ENCODE measurements around the gene HAUS3. TPM values are rescaled to one million over a fixed set of nuclear protein-coding genes. Genes with fewer than 3 reads are reported as not detected.

Gene HAUS3
- total RNA-seq, 1 experiment from 2014 or later = 11.2 TPM

DNA sequence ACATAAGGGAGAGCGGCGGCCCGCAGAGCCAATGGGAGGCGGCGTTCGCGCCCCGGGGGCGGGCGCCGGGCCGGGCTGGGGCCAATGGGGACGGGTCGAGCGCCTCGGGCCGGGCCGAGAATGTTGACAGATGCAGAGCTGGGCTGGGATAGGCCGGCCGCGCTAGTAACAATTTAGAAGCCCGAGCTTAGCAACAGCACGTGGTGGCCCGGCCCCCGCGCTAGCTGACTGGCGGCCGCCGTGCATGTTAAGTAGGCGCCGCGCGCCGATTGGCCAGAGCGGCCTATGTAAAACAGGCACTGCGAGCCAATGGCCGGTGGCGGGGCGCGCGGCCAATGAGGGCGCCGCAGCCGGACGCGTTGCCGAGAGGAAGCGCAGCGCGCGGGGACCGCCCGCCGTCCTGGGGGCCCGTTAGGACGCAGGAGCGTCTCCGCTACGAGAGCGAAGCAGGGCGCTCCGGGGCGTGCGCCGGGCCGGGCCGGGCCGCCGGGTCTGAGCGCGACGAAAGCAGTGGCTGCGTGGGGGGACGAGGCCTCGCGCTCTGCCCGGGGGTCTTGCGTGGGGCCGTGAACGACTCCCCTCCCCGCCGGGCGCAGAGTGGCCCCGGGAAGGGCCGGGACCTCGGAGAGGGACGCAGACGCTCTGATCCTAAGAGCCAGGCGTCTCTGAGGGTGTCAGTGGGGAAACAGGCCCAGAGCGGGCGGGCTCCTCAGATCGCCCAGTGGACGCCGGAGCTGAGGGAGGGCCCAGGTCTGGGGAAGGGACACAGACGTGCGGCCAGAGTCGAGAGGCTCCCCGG lies 20.4 kb upstream of the HAUS3 start:
- no peaks in the 10 kb centered on the region for H3K9me3 ChIP-seq (ENCODE audit: control insufficient read depth, insufficient read depth, low read depth, low read length)
- TSS peak; percentile 86 for BruUV-seq (replicated peaks)
- peak; percentile 54; the same call in 1 of the 2 replicates for TF ChIP-seq SIN3A (IDR thresholded peaks at IDR 0.05; ENCODE audit: borderline replicate concordance, insufficient read depth, low read depth, low read length)
- no peak for TF ChIP-seq CTCF (IDR thresholded peaks at IDR 0.05)
- no peak for TF ChIP-seq TCF7L2 (IDR thresholded peaks at IDR 0.05; ENCODE audit: low read depth, low read length)
- peak; percentile 62; the same call in 1 of the 2 replicates for TF ChIP-seq POLR2AphosphoS5 (IDR thresholded peaks at IDR 0.05; ENCODE audit: low read depth, low read length)
- TF ChIP-seq, protein P1, sequence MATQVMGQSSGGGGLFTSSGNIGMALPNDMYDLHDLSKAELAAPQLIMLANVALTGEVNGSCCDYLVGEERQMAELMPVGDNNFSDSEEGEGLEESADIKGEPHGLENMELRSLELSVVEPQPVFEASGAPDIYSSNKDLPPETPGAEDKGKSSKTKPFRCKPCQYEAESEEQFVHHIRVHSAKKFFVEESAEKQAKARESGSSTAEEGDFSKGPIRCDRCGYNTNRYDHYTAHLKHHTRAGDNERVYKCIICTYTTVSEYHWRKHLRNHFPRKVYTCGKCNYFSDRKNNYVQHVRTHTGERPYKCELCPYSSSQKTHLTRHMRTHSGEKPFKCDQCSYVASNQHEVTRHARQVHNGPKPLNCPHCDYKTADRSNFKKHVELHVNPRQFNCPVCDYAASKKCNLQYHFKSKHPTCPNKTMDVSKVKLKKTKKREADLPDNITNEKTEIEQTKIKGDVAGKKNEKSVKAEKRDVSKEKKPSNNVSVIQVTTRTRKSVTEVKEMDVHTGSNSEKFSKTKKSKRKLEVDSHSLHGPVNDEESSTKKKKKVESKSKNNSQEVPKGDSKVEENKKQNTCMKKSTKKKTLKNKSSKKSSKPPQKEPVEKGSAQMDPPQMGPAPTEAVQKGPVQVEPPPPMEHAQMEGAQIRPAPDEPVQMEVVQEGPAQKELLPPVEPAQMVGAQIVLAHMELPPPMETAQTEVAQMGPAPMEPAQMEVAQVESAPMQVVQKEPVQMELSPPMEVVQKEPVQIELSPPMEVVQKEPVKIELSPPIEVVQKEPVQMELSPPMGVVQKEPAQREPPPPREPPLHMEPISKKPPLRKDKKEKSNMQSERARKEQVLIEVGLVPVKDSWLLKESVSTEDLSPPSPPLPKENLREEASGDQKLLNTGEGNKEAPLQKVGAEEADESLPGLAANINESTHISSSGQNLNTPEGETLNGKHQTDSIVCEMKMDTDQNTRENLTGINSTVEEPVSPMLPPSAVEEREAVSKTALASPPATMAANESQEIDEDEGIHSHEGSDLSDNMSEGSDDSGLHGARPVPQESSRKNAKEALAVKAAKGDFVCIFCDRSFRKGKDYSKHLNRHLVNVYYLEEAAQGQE (IDR thresholded peaks at IDR 0.05; ENCODE audit: insufficient read depth in 1 of 2, low read depth in 2 of 2, low read length in 1 of 2) = no peak
- peak; percentile 76 for DNase-seq (ENCODE audit: low read depth, low spot score)
- H3K4me1 ChIP-seq (ENCODE audit: control insufficient read depth, insufficient read depth, low read length) = peaks cover 5% of the 10 kb centered on the region
- peak overlapping the region; percentile 59 to 63 for H3K4me3 ChIP-seq (ENCODE audit: low read depth in 2 of 2, low read length in 2 of 2)
- in situ Hi-C loops (cut with HindIII; ENCODE audit: low pct_unique_long_range_greater_than_20kb, low sequenced_read_pairs) = no loop called here
- H3K27ac ChIP-seq (ENCODE audit: low read length) = peak overlapping the region; percentile 81
- no peaks in the 10 kb centered on the region; the same call in 1 of the 2 replicates for H3K36me3 ChIP-seq (ENCODE audit: control insufficient read depth, insufficient read depth, low read length)
- CTCF ChIA-PET = no interaction called here
- H3K27me3 ChIP-seq (ENCODE audit: control insufficient read depth, insufficient read depth, low read length) = no peaks in the 10 kb centered on the region
- peak; percentile 92 for ATAC-seq
- intact Hi-C loops (cut with micrococcal nuclease; ENCODE audit: unreplicated experiment) = no loop called here
- POLR2A ChIA-PET = interaction anchor here (0.6 kb wide), 1 partner anchor 157 kb away, joined by 3 read pairs; the partner anchor contains the start of gene CFAP99

- H3K27me3 ChIP-seq (ENCODE audit: control insufficient read depth, insufficient read depth, low read length) = no peaks in the 10 kb centered on the region
- peak within 1 kb of the TSS; percentile 61 to 63 for H3K4me3 ChIP-seq (ENCODE audit: low read depth in 2 of 2, low read length in 2 of 2)
- CTCF ChIA-PET = no interaction called here
- TF ChIP-seq SIN3A (IDR thresholded peaks at IDR 0.05; ENCODE audit: borderline replicate concordance, insufficient read depth, low read depth, low read length) (no peak), CTCF (IDR thresholded peaks at IDR 0.05) (no peak), TCF7L2 (IDR thresholded peaks at IDR 0.05; ENCODE audit: low read depth, low read length) (no peak), POLR2AphosphoS5 (IDR thresholded peaks at IDR 0.05; ENCODE audit: low read depth, low read length) (no peak)
- TF ChIP-seq, protein P1 (IDR thresholded peaks at IDR 0.05; ENCODE audit: insufficient read depth in 1 of 2, low read depth in 2 of 2, low read length in 1 of 2) = no peak
- POLR2A ChIA-PET = no interaction called here
- in situ Hi-C loops (cut with HindIII; ENCODE audit: low pct_unique_long_range_greater_than_20kb, low sequenced_read_pairs) (no loop called here), intact Hi-C loops (cut with micrococcal nuclease; ENCODE audit: unreplicated experiment) (no loop called here)
- H3K9me3 ChIP-seq (ENCODE audit: control insufficient read depth, insufficient read depth, low read depth, low read length) = no peaks in the 10 kb centered on the region
- H3K27ac ChIP-seq (ENCODE audit: low read length) = peak within 1 kb of the TSS; percentile 81
- no peaks in the 10 kb centered on the region; the same call in 1 of the 2 replicates for H3K36me3 ChIP-seq (ENCODE audit: control insufficient read depth, insufficient read depth, low read length)
- ATAC-seq (peak; percentile 10), DNase-seq (ENCODE audit: low read depth, low spot score) (no peak)
- BruUV-seq (replicated peaks) = no TSS peak
- H3K4me1 ChIP-seq (ENCODE audit: control insufficient read depth, insufficient read depth, low read length) = peaks cover 5% of the 10 kb centered on the region
These were observed 19.9 kb upstream of the HAUS3 start, which contains the start of gene MXD4 for GRCh38 chr4:2261853-2262144. TSS of gene MXD4 (minus strand) at chr4:2262109. CDS start at chr4:2261980, 129 bp downstream.
